Right lobe of liver (tissue), 6 donors: ENCODE data around the gene APP. TPM values are rescaled to one million over a fixed set of nuclear protein-coding genes. Genes with fewer than 3 reads are reported as not detected.
A peak's percentile ranks its signal among the peaks of the same experiment; 100 is the strongest.

Experiments
- ATAC-seq, 4 donors: fragments of 200-7000 bp; cut with Tn5 transposase; one replicate each; pipeline ENCODE4 v1.9.1; 2020; ENCODE audit warnings: mild to moderate bottlenecking in 4 of 4, moderate library complexity in 4 of 4
- DNase-seq, 3 donors: peaks; one replicate each; pipeline ENCODE4 v3.0.0-alpha.2; 2020
- H3K27ac ChIP-seq, 3 donors: fragments of 200-600 bp; one replicate each; pipeline ENCODE4 v1.8.0; 2022
- H3K27me3 ChIP-seq, 2 donors: fragments of 200-600 bp; one replicate each; pipeline ENCODE4 v1.8.0; 2022
- H3K36me3 ChIP-seq, 4 donors: fragments of 200-600 bp; sonication (generic) in 1 of 4; one replicate each; pipeline versions ENCODE4 v1.5.1 to v1.8.0; 2017 to 2022; ENCODE audit warnings: control low read depth in 1 of 4
- H3K4me1 ChIP-seq, 4 donors: fragments of 200-600 bp; sonication (generic) in 1 of 4; one replicate each; pipeline versions ENCODE4 v1.5.1 to v1.8.0; 2017 to 2022; ENCODE audit warnings: control low read depth in 1 of 4
- H3K4me3 ChIP-seq, 3 donors: fragments of 200-600 bp; one replicate each; pipeline ENCODE4 v1.8.0; 2022
- H3K9me3 ChIP-seq, 4 donors: fragments of 200-600 bp; sonication (generic) in 1 of 4; one replicate each; pipeline versions ENCODE4 v1.5.1 to v1.8.0; 2017 to 2022; ENCODE audit warnings: control low read depth in 1 of 4
- CTCF ChIP-seq, 4 donors: fragments of 200-600 bp in 3 of 4; fragments of 450-650 bp in 1 of 4; IDR thresholded peaks; one replicate each; pipeline versions ENCODE4 v1.5.1 to v1.8.0; 2016 to 2022; ENCODE audit warnings: antibody characterized with exemption in 4 of 4, mild to moderate bottlenecking in 2 of 4
- POLR2A ChIP-seq: fragments of 450-650 bp; IDR thresholded peaks from one replicate; pipeline ENCODE4 v1.6.1; 2017; ENCODE audit warnings: antibody characterized with exemption, mild to moderate bottlenecking
- WGBS: methylation state at CpG from one replicate; pipeline ENCODE4 v1.1.6; 2018; ENCODE audit warnings: low coverage, low lambda C conversion rate; ENCODE audit not compliant: insufficient coverage; ENCODE audit errors: missing lambda C conversion rate; 5-methylcytosine and 5-hydroxymethylcytosine counted together
- intact Hi-C, 2 donors: fragments of 100-400 bp; cut with DNase I; formaldehyde crosslinking; loops; one replicate each; pipeline versions ENCODE4 v1.11.2 to v1.14.1; 2022
- total RNA-seq, 6 experiments: library from RNA; depleted of rRNA in 2 of 6; stranded (reverse); fragments of >200 nt in 2 of 6; fragmentation: NEBNext Ultra II Directional in 3 of 6; extraction: Animal tissue kit (Norgen Biotek cat#: 25700) in 3 of 6; gene quantifications; one replicate each; pipeline versions ENCODE4 v1.1.0 to v1.2.4, GENCODE V29; 2016 to 2023
- donor health status: DM: no; HTN: yes; CAD: no.
- donor health status: DM: no; HTN: no; CAD: no.
- donor health status: DM: no; HTN: no; CAD: no.
- donor health status: DM: no; HTN: yes; CAD: no.
- donor health status: DM: no; HTN: yes; CAD: no.

APP gene
- total RNA-seq, 6 experiments from 2014 or later = 127 to 262 (median 208) TPM

- WGBS = 100% methylated on average over 3 of the region's 3 CpGs
- peaks cover 0 to 5% (median 0%) of the 10 kb centered on the region in 4 donors for H3K4me1 ChIP-seq
- ATAC-seq (no peak), DNase-seq (no peak)
- intact Hi-C loops = no loop called here
- H3K27me3 ChIP-seq = no peaks in the 10 kb centered on the region
- no peak overlapping the region for H3K4me3 ChIP-seq
- H3K9me3 ChIP-seq = no peaks in the 10 kb centered on the region
- TF ChIP-seq POLR2A (no peak), CTCF (IDR thresholded peaks at IDR 0.05) (no peak)
- H3K27ac ChIP-seq = no peak overlapping the region
- H3K36me3 ChIP-seq = peaks cover 0 to 12% (median 2%) of the 10 kb centered on the region in 4 donors
Observed at GRCh38 chr21:25953196-25953595, 217.4 kb downstream of the APP start.

GRCh38 chr21:25952306-25952705 is 218.3 kb downstream of the APP start:
- no peak overlapping the region for H3K4me3 ChIP-seq
- intact Hi-C loops = no loop called here
- 85% methylated on average over 1 of the region's 1 CpG for WGBS
- no peak for ATAC-seq
- peaks cover 0 to 12% (median 2%) of the 10 kb centered on the region in 4 donors for H3K36me3 ChIP-seq
- H3K4me1 ChIP-seq = peaks cover 0 to 5% (median 0%) of the 10 kb centered on the region in 4 donors
- no peak for DNase-seq
- no peaks in the 10 kb centered on the region for H3K27me3 ChIP-seq
- H3K27ac ChIP-seq = no peak overlapping the region
- TF ChIP-seq CTCF (IDR thresholded peaks at IDR 0.05) (no peak), POLR2A (no peak)
- H3K9me3 ChIP-seq = no peaks in the 10 kb centered on the region

- Histone ChIP-seq H3K36me3 (peaks cover 0 to 9% (median 4%) of the 10 kb centered on the region in 4 donors), H3K4me3 (no peak overlapping the region), H3K27me3 (no peaks in the 10 kb centered on the region), H3K9me3 (no peaks in the 10 kb centered on the region), H3K27ac (no peak overlapping the region), H3K4me1 (peaks cover 0 to 5% (median 0%) of the 10 kb centered on the region in 4 donors)
- ATAC-seq = peak; percentile 90 to 97 (median 96)
- WGBS = 0% methylated on average over 1 of the region's 1 CpG
- intact Hi-C loops = no loop called here
- peak in 1 of 3 donors; percentile 69 for DNase-seq
- TF ChIP-seq CTCF (IDR thresholded peaks at IDR 0.05) = no peak
- no peak for TF ChIP-seq POLR2A
Observed at GRCh38 chr21:25949701-25950100, 220.9 kb downstream of the APP start.

GRCh38 chr21:25944672-25945213 is 225.8 kb downstream of the APP start:
- Histone ChIP-seq H3K9me3 (no peaks in the 10 kb centered on the region), H3K4me1 (peaks cover 0 to 5% (median 0%) of the 10 kb centered on the region in 4 donors), H3K36me3 (peaks cover 0 to 2% (median 0%) of the 10 kb centered on the region in 4 donors), H3K27me3 (no peaks in the 10 kb centered on the region), H3K27ac (no peak overlapping the region), H3K4me3 (no peak overlapping the region)
- no peak for DNase-seq
- ATAC-seq = no peak
- TF ChIP-seq POLR2A = no peak
- no peak for TF ChIP-seq CTCF (IDR thresholded peaks at IDR 0.05)
- intact Hi-C loops = no loop called here
- WGBS = 75% methylated on average over 3 of the region's 3 CpGs
